ENCODE results near the gene RNF17.
"Not testable (repeated sequence)": the region's sequence is repeated elsewhere in the genome, so short reads cannot be mapped to it uniquely, and the experiment has no call there.

RNF17 gene

DNA sequence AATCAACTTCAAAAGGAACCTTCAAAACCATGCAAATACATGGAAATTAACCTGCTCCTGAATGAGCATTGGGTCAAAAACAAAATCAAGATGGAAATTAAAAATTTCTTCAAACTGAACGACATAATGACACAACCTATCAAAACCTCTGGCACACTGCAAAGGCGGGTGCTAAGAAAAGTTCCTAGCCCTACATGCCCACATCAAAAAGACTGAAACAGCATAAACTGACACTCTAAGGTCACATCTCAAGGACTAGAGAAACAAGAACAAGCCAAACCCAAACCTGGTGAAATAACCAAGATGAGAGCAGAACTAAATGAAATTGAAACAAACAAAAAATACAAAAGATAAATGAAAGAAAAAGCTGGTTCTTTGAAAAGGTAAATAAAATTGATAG is 73.6 kb downstream of the RNF17 start:
- H3K36me3 ChIP-seq (ENCODE audit: insufficient read depth, low read length); H3K4me3 ChIP-seq (ENCODE audit: low read length); H3K27me3 ChIP-seq (ENCODE audit: insufficient read depth, low read length); H2AFZ ChIP-seq (ENCODE audit: low read depth, low read length); H3K9me3 ChIP-seq (ENCODE audit: low read length); H3K4me1 ChIP-seq (ENCODE audit: insufficient read depth, low read length): not testable (repeated sequence)

DNA sequence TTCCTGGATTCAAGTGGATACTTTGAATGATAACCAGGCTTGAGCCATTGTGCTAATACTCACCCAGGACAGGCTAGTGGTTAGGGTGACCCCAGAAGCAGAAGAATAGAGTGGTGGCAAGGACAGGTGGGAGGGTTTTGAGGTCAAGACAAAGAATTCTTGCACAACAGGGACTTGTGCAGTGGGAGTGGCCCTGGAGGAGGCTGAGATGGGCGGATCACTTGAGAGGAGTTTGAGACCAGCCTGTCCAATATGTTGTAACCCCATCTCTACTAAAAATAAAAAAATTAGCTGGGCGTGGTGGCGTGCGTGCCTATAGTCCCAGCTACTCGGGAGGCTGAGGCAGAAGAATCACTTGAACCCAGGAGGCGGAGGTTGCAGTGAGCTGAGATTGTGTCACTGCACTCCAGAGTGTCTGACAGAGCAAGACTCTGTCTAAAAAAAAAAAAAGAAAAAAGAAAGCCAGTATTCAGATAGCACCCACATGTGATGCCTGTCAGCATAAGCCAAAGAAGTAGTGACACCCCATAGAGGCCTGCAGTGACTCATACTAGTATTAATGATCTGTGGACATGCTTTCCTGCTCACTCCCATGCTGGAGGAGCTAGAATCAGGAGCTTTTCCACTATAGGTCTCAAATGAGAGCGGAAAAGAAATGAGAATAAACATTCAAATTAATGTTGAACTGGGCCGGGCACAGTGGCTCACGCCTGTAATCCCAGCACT is 78.7 kb downstream of the RNF17 start:
- Histone ChIP-seq H3K4me3 (ENCODE audit: low read length) (no peak overlapping the region), H2AFZ (ENCODE audit: low read depth, low read length) (no peak overlapping the region), H3K9me3 (ENCODE audit: low read length) (no peaks in the 10 kb centered on the region), H3K27me3 (ENCODE audit: insufficient read depth, low read length) (no peaks in the 10 kb centered on the region), H3K4me1 (ENCODE audit: insufficient read depth, low read length) (no peaks in the 10 kb centered on the region), H3K36me3 (ENCODE audit: insufficient read depth, low read length) (no peaks in the 10 kb centered on the region)

DNA sequence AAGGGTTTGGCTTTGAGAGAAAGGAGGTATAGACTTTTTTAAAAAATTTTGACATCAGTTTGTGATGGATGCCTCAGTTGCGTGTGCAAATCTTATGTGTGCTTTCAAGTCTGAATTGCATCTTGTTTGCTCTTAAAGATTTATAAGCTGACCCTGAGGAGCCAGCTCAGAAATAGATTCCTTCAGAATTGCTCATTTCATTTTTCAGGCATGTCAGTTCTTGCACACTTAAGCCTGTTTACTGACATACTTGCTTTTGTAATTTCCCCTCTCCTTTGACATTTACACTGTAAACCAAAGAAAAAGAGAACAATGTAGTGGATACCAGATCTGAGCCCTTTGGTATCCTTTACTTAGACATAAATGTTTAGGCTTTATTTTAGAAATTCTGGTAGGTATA is 87.6 kb downstream of the RNF17 start:
- no peak overlapping the region for H2AFZ ChIP-seq (ENCODE audit: low read depth, low read length)
- no peaks in the 10 kb centered on the region for H3K4me1 ChIP-seq (ENCODE audit: insufficient read depth, low read length)
- H3K9me3 ChIP-seq (ENCODE audit: low read length), result no peaks in the 10 kb centered on the region
- H3K36me3 ChIP-seq (ENCODE audit: insufficient read depth, low read length), result no peaks in the 10 kb centered on the region
- no peak overlapping the region for H3K4me3 ChIP-seq (ENCODE audit: low read length)
- H3K27me3 ChIP-seq (ENCODE audit: insufficient read depth, low read length), result no peaks in the 10 kb centered on the region

DNA sequence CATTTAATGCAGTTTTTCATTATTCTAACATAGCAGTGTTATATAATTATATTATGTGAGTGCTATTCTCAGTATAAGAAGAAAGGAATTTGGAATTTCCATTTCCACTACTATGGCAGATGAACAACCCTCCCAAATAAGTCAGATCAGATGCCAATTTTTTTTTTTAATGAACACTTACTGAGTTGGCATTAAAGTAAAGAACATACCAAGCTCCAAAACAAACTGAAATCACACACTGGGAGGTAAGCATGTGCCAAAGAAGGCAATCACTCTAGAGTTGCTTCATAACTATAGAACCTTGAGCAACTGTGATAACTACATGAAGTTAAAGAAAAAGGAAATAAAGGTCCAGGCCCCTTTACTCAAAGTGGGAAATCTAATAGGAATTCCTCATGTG is 90.3 kb downstream of the RNF17 start:
- Histone ChIP-seq H3K9me3 (ENCODE audit: low read length) (no peaks in the 10 kb centered on the region), H3K4me1 (ENCODE audit: insufficient read depth, low read length) (no peaks in the 10 kb centered on the region), H2AFZ (ENCODE audit: low read depth, low read length) (no peak overlapping the region), H3K27me3 (ENCODE audit: insufficient read depth, low read length) (no peaks in the 10 kb centered on the region), H3K36me3 (ENCODE audit: insufficient read depth, low read length) (no peaks in the 10 kb centered on the region), H3K4me3 (ENCODE audit: low read length) (no peak overlapping the region)

DNA sequence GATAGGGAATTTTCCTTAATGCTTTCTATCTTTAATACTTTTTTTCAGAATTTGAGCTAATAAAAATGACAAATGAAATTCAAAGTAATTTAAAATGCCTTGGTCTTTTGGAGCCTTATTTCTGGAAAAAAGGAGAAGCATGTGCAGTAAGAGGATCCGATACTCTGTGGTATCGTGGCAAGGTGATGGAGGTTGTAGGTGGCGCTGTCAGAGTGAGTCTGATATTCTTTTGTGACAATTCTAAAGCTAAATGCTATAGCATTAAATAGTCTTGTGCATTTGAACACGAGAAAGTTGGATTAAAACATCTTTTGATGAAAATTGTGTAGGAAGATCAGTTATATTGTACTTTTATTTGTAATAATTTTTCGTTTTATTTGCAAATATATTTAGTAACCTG is 95.0 kb downstream of the RNF17 start:
- no peak overlapping the region for H3K4me3 ChIP-seq (ENCODE audit: low read length)
- H3K27me3 ChIP-seq (ENCODE audit: insufficient read depth, low read length), result peaks cover 9% of the 10 kb centered on the region
- H3K9me3 ChIP-seq (ENCODE audit: low read length), result no peaks in the 10 kb centered on the region
- no peak overlapping the region for H2AFZ ChIP-seq (ENCODE audit: low read depth, low read length)
- no peaks in the 10 kb centered on the region for H3K36me3 ChIP-seq (ENCODE audit: insufficient read depth, low read length)
- H3K4me1 ChIP-seq (ENCODE audit: insufficient read depth, low read length), result no peaks in the 10 kb centered on the region

DNA sequence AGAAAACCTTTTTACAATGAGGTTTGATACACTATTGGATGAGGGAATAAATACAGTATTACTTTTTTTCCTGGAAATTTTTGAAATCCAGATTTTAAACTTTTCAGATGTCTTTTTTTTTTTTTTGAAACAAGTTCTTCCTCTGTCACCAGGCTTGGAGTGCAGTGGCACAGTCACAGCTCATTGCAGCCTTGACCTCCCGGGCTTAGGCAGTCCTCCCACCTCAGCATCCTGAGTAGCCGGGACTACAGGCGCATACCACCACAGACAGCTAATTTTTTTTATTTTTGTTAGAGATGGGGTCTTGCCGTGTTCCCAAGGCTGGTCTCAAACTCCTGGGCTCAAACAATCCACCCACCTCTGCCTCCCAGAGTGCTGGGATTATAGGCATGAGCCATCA is 96.8 kb downstream of the RNF17 start:
- no peaks in the 10 kb centered on the region for H3K9me3 ChIP-seq (ENCODE audit: low read length)
- H2AFZ ChIP-seq (ENCODE audit: low read depth, low read length), result no peak overlapping the region
- peaks cover 9% of the 10 kb centered on the region for H3K27me3 ChIP-seq (ENCODE audit: insufficient read depth, low read length)
- H3K4me3 ChIP-seq (ENCODE audit: low read length), result no peak overlapping the region
- no peaks in the 10 kb centered on the region for H3K36me3 ChIP-seq (ENCODE audit: insufficient read depth, low read length)
- no peaks in the 10 kb centered on the region for H3K4me1 ChIP-seq (ENCODE audit: insufficient read depth, low read length)

DNA sequence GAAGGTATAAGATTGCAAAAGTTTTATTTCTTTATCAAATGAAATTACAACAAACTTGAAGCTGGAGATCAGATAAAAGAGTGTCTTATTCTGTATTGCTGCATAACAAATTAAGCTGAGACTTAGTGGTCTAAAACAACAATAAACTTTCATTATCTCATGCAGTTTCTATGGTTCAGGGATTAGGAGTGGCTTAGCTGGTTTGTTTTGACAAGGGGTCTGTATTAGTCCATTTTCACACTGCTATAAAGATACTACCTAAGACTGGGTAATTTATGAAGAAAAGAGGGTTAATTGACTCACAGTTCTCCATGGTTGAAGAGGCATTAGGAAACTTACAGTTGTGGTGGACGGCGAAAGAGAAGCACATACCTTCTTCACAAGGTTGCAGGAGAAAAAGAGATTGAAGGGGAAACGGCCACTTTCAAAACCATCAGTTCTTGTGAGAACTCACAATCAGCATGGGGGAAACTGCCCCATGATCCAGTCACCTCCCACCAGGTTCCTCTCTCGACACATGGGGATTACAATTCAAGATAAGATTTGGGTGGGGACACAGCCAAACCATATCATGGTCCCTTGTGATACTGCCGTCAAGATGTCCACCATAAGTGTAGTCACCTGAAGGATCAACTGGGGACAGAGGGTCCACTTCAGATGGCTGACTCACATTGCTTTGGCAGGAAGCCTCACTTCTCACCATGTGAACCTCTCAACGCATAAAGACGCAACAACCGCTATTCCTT is 97.8 kb downstream of the RNF17 start:
- Histone ChIP-seq H2AFZ (ENCODE audit: low read depth, low read length) (no peak overlapping the region), H3K9me3 (ENCODE audit: low read length) (no peaks in the 10 kb centered on the region), H3K27me3 (ENCODE audit: insufficient read depth, low read length) (peaks cover 9% of the 10 kb centered on the region), H3K36me3 (ENCODE audit: insufficient read depth, low read length) (no peaks in the 10 kb centered on the region), H3K4me1 (ENCODE audit: insufficient read depth, low read length) (no peaks in the 10 kb centered on the region), H3K4me3 (ENCODE audit: low read length) (no peak overlapping the region)

DNA sequence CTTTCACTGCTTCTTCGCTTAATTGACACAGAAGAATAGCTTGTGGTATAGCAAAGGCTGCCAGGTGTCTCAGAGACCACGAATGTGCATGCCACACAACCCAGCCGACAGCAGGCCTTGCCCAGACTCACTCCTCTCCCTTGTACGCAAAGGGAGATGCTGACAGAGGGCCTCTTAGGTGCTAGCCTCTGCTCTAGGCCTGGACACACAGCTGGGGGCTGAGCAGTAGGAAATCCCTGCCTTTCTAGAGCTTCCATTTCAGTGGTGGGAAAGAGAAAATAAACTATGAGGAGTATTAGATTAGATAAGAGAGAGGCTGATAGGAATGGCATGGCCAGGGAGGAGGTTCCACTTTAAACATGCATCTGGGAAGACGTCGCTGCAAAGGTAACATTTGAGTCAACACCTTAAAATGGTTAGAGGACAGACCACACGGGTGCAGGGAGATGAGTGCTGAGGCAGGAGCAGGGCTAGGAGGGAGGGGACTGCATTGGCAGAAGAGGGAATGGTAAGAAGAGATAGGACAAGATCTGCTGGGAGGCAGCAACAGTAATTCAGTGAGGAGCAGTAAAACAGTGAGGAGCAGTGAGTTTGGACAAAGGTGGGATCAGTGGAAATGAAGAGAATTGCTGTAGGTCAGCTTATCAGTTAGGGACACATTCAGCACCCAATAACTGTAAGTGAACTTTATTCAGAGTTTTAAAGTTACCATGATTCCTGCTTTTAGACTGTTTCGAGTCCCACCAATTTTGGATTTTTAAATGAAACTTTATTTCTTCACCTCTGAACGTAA is 100.0 kb downstream of the RNF17 start:
- H3K4me1 ChIP-seq (ENCODE audit: insufficient read depth, low read length), result no peaks in the 10 kb centered on the region
- no peaks in the 10 kb centered on the region for H3K9me3 ChIP-seq (ENCODE audit: low read length)
- no peak overlapping the region for H3K4me3 ChIP-seq (ENCODE audit: low read length)
- H2AFZ ChIP-seq (ENCODE audit: low read depth, low read length), result no peak overlapping the region
- peaks cover 9% of the 10 kb centered on the region for H3K27me3 ChIP-seq (ENCODE audit: insufficient read depth, low read length)
- no peaks in the 10 kb centered on the region for H3K36me3 ChIP-seq (ENCODE audit: insufficient read depth, low read length)

DNA sequence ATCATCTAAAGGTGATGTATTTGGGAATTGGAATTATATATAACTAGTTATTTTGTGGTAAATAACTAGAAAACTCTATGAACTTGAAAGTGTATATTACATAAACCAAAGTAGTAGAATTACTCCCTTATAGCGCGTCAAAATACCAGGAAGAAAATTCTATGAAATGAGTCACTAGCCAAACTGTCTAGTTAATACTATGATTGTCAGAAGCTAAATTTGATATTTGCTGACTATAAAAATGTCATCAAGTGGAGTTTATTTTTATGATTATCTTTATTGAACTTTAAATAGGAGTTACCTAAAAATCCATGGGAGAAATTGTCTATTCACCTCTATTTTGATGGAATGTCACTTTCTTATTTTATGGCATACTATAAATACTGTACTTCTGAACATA is 100.6 kb downstream of the RNF17 start:
- Histone ChIP-seq H3K27me3 (ENCODE audit: insufficient read depth, low read length) (peaks cover 9% of the 10 kb centered on the region), H2AFZ (ENCODE audit: low read depth, low read length) (no peak overlapping the region), H3K9me3 (ENCODE audit: low read length) (no peaks in the 10 kb centered on the region), H3K4me1 (ENCODE audit: insufficient read depth, low read length) (no peaks in the 10 kb centered on the region), H3K36me3 (ENCODE audit: insufficient read depth, low read length) (no peaks in the 10 kb centered on the region), H3K4me3 (ENCODE audit: low read length) (no peak overlapping the region)

DNA sequence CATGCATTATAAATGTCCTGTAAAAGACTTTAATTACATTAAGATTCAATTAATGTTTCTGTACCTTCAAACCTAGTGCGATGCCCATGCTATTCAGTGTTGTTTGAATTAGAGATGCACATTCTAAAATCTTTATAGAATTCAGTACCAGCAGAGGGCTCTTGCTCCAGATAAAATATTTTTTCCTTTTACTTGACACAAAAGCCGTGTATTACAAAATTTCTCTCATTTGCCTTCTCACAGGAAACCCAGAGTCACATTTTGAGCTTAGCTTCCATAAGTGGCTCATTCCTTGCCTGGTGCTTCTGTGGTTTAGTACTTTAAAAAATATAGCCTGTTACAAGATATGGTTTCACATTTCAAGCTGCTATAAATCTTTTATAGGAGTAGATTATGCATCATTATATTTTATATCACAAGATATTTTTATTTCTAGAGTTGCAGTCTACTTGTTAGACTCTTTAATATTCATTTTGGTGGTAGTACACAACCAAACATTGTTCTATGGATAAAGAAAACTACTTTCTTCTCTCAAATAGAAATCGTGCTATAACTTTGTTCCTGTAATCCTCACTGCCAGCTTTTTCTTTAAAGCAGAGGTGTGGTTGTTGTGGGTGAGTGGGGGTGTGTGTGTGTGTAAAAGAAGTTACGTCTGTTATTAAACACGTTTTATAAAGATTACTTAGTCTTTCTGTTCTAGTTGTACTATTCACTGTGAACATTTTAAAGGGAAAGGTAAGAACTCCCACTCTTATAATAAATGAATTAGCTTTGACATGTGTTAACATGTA is 101.4 kb downstream of the RNF17 start:
- no peaks in the 10 kb centered on the region for H3K4me1 ChIP-seq (ENCODE audit: insufficient read depth, low read length)
- no peaks in the 10 kb centered on the region for H3K9me3 ChIP-seq (ENCODE audit: low read length)
- H3K4me3 ChIP-seq (ENCODE audit: low read length), result no peak overlapping the region
- H2AFZ ChIP-seq (ENCODE audit: low read depth, low read length), result no peak overlapping the region
- H3K27me3 ChIP-seq (ENCODE audit: insufficient read depth, low read length), result peaks cover 9% of the 10 kb centered on the region
- no peaks in the 10 kb centered on the region for H3K36me3 ChIP-seq (ENCODE audit: insufficient read depth, low read length)

DNA sequence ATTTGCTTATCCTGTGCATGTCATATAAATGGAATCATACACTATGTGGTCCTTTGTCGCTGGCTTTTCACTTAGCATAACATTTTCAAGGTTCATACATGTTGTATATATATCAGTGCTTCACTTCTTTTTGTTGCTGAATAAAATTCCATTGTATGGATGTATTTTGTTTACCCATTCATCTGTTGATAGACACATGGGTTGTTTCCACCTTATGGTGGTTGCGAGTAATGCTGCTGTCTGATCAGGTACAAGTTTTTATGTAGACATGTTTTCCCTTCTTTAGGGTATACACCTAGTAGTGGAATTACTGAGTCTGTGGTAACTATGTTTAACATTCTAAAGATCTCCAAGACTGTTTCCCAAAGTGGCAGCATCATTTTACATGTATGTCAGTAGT is 102.5 kb downstream of the RNF17 start:
- peaks cover 9% of the 10 kb centered on the region for H3K27me3 ChIP-seq (ENCODE audit: insufficient read depth, low read length)
- H3K36me3 ChIP-seq (ENCODE audit: insufficient read depth, low read length), result no peaks in the 10 kb centered on the region
- H2AFZ ChIP-seq (ENCODE audit: low read depth, low read length), result no peak overlapping the region
- no peaks in the 10 kb centered on the region for H3K4me1 ChIP-seq (ENCODE audit: insufficient read depth, low read length)
- no peak overlapping the region for H3K4me3 ChIP-seq (ENCODE audit: low read length)
- H3K9me3 ChIP-seq (ENCODE audit: low read length), result no peaks in the 10 kb centered on the region

DNA sequence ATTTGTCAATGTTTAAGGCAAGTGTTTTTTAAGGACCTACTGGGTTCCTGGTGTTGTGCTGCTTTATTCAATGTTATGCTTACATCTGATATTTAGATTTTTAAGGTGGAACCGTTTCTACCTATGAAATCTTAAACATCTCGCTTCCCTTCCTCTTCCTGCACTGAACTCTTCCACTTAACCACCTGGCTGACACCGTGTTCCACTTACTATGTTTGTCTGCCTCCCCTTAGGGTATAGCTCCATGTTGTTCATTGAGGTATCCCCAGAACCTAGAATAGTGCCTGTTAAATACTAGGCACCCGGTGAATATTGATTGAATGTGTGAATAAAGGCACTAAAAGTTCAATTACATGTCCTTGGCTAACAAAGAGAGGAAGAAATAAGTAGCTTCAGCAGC is 104.9 kb downstream of the RNF17 start:
- H2AFZ ChIP-seq (ENCODE audit: low read depth, low read length), result no peak overlapping the region
- no peaks in the 10 kb centered on the region for H3K27me3 ChIP-seq (ENCODE audit: insufficient read depth, low read length)
- H3K4me1 ChIP-seq (ENCODE audit: insufficient read depth, low read length), result no peaks in the 10 kb centered on the region
- H3K9me3 ChIP-seq (ENCODE audit: low read length), result no peaks in the 10 kb centered on the region
- H3K4me3 ChIP-seq (ENCODE audit: low read length), result no peak overlapping the region
- no peaks in the 10 kb centered on the region for H3K36me3 ChIP-seq (ENCODE audit: insufficient read depth, low read length)

DNA sequence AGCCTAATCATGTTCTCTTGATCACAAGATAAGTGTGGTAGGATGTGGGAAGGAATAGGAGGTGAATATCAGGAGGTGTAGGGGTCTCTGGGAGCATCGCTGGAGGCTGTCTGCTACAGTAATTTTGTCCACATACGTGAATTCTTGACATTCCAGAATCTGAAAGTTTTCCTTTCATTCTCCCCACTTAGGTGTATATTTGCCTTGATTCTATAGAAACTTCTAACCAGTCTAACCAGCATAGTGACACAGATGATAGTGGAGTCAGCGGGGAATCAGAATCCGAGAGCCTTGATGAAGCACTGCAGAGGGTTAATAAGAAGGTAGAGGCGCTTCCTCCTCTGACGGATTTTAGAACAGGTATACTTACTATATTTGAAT is 106.4 kb downstream of the RNF17 start:
- Histone ChIP-seq H3K4me1 (ENCODE audit: insufficient read depth, low read length) (no peaks in the 10 kb centered on the region), H3K36me3 (ENCODE audit: insufficient read depth, low read length) (no peaks in the 10 kb centered on the region), H3K27me3 (ENCODE audit: insufficient read depth, low read length) (no peaks in the 10 kb centered on the region), H3K9me3 (ENCODE audit: low read length) (no peaks in the 10 kb centered on the region), H3K4me3 (ENCODE audit: low read length) (no peak overlapping the region), H2AFZ (ENCODE audit: low read depth, low read length) (no peak overlapping the region)
